NCI-H1436 treated with DMSO at 0.1 percent for 48 hours (cell line): ENCODE results near the gene LYPD6.

Source experiments
- DNase-seq: peaks from one replicate; lab custom pipeline; 2025; lab: John Stamatoyannopoulos, UW

LYPD6 gene

GRCh38 chr2:149513461-149513860 is 183.1 kb downstream of the LYPD6 start:
- no peak for DNase-seq
